ENCODE data around the gene ZNF780A. TPM values are rescaled to one million over a fixed set of nuclear protein-coding genes. Genes with fewer than 3 reads are reported as not detected.
"Not testable (repeated sequence)": the region's sequence is repeated elsewhere in the genome, so short reads cannot be mapped to it uniquely, and the experiment has no call there.

Gene ZNF780A
- total and polyA plus RNA-seq, 2 donors (not counting 1 experiment from before 2014, with no cell fraction given) = 14.7 to 17.3 TPM

GRCh38 chr19:40129425-40129824 lies 38.7 kb upstream of the ZNF780A start:
- no peak overlapping the region for H2AFZ ChIP-seq (ENCODE audit: low read length)
- H3K9ac ChIP-seq (ENCODE audit: insufficient read depth, low read length) = no peak overlapping the region
- TF ChIP-seq EZH2 (IDR thresholded peaks at IDR 0.05; ENCODE audit: low read length, missing control alignments) = no peak
- no peak for TF ChIP-seq CTCF (conservative IDR thresholded peaks at IDR 0.05 in 1 of 2, IDR thresholded peaks at IDR 0.05 in 1 of 2; ENCODE audit: low read depth in 1 of 2, low read length in 2 of 2)
- no peaks in the 10 kb centered on the region for H3K9me3 ChIP-seq (ENCODE audit: control insufficient read depth, insufficient read depth, low read depth, low read length)
- no peak for DNase-seq (ENCODE audit: low read depth in 2 of 2)
- no peaks in the 10 kb centered on the region for H3K27me3 ChIP-seq (ENCODE audit: control insufficient read depth, insufficient read depth, low read length)
- no peaks in the 10 kb centered on the region for H3K36me3 ChIP-seq (ENCODE audit: control insufficient read depth, insufficient read depth, low read length)
- no peak overlapping the region for H3K4me3 ChIP-seq (replicated peaks in 1 of 4; ENCODE audit: control extremely low read depth in 1 of 4, insufficient read depth in 1 of 4, low read depth in 3 of 4, low read length in 4 of 4)
- H3K4me1 ChIP-seq (ENCODE audit: control insufficient read depth, extremely low read depth, insufficient read depth, low read length) = no peaks in the 10 kb centered on the region
- H4K20me1 ChIP-seq (ENCODE audit: control insufficient read depth, extremely low read depth, insufficient read depth, low read length) = no peaks in the 10 kb centered on the region
- no peak overlapping the region for H3K4me2 ChIP-seq (ENCODE audit: extremely low read depth, insufficient read depth, low read length)
- H3K79me2 ChIP-seq (ENCODE audit: control insufficient read depth, insufficient read depth, low read length) = no peaks in the 10 kb centered on the region
- H3K27ac ChIP-seq (ENCODE audit: insufficient read depth, low read length) = no peak overlapping the region

- Histone ChIP-seq H3K4me1 (ENCODE audit: control insufficient read depth, extremely low read depth, insufficient read depth, low read length) (no peaks in the 10 kb centered on the region), H3K4me2 (ENCODE audit: extremely low read depth, insufficient read depth, low read length) (no peak overlapping the region), H3K79me2 (ENCODE audit: control insufficient read depth, insufficient read depth, low read length) (no peaks in the 10 kb centered on the region), H3K4me3 (replicated peaks in 1 of 4; ENCODE audit: control extremely low read depth in 1 of 4, insufficient read depth in 1 of 4, low read depth in 3 of 4, low read length in 4 of 4) (no peak overlapping the region), H3K27me3 (ENCODE audit: control insufficient read depth, insufficient read depth, low read length) (no peaks in the 10 kb centered on the region), H3K36me3 (ENCODE audit: control insufficient read depth, insufficient read depth, low read length) (no peaks in the 10 kb centered on the region), H3K9ac (ENCODE audit: insufficient read depth, low read length) (no peak overlapping the region), H4K20me1 (ENCODE audit: control insufficient read depth, extremely low read depth, insufficient read depth, low read length) (no peaks in the 10 kb centered on the region), H3K9me3 (ENCODE audit: control insufficient read depth, insufficient read depth, low read depth, low read length) (no peaks in the 10 kb centered on the region), H2AFZ (ENCODE audit: low read length) (no peak overlapping the region), H3K27ac (ENCODE audit: insufficient read depth, low read length) (no peak overlapping the region)
- no peak for TF ChIP-seq CTCF (conservative IDR thresholded peaks at IDR 0.05 in 1 of 2, IDR thresholded peaks at IDR 0.05 in 1 of 2; ENCODE audit: low read depth in 1 of 2, low read length in 2 of 2)
- no peak for DNase-seq (ENCODE audit: low read depth in 2 of 2)
These were observed 38.2 kb upstream of the ZNF780A start for GRCh38 chr19:40128991-40129390.

- Histone ChIP-seq H3K27ac (ENCODE audit: insufficient read depth, low read length) (no peak overlapping the region), H3K4me2 (ENCODE audit: extremely low read depth, insufficient read depth, low read length) (no peak overlapping the region), H2AFZ (ENCODE audit: low read length) (no peak overlapping the region), H3K79me2 (ENCODE audit: control insufficient read depth, insufficient read depth, low read length) (no peaks in the 10 kb centered on the region), H3K27me3 (ENCODE audit: control insufficient read depth, insufficient read depth, low read length) (no peaks in the 10 kb centered on the region), H3K4me1 (ENCODE audit: control insufficient read depth, extremely low read depth, insufficient read depth, low read length) (no peaks in the 10 kb centered on the region), H3K4me3 (replicated peaks in 1 of 4; ENCODE audit: control extremely low read depth in 1 of 4, insufficient read depth in 1 of 4, low read depth in 3 of 4, low read length in 4 of 4) (no peak overlapping the region), H3K9ac (ENCODE audit: insufficient read depth, low read length) (no peak overlapping the region), H3K9me3 (ENCODE audit: control insufficient read depth, insufficient read depth, low read depth, low read length) (no peaks in the 10 kb centered on the region), H4K20me1 (ENCODE audit: control insufficient read depth, extremely low read depth, insufficient read depth, low read length) (no peaks in the 10 kb centered on the region), H3K36me3 (ENCODE audit: control insufficient read depth, insufficient read depth, low read length) (no peaks in the 10 kb centered on the region)
- TF ChIP-seq CTCF (conservative IDR thresholded peaks at IDR 0.05 in 1 of 2, IDR thresholded peaks at IDR 0.05 in 1 of 2; ENCODE audit: low read depth in 1 of 2, low read length in 2 of 2) (no peak), EZH2 (IDR thresholded peaks at IDR 0.05; ENCODE audit: low read length, missing control alignments) (no peak)
- DNase-seq (ENCODE audit: low read depth in 2 of 2) = no peak
These were observed 28.6 kb upstream of the ZNF780A start for GRCh38 chr19:40119380-40119779.

GRCh38 chr19:40118638-40119037 lies 27.9 kb upstream of the ZNF780A start:
- H3K36me3 ChIP-seq (ENCODE audit: control insufficient read depth, insufficient read depth, low read length); H3K9ac ChIP-seq (ENCODE audit: insufficient read depth, low read length); H2AFZ ChIP-seq (ENCODE audit: low read length); H3K27me3 ChIP-seq (ENCODE audit: control insufficient read depth, insufficient read depth, low read length); H3K4me2 ChIP-seq (ENCODE audit: extremely low read depth, insufficient read depth, low read length); H3K27ac ChIP-seq (ENCODE audit: insufficient read depth, low read length); H3K4me3 ChIP-seq (replicated peaks in 1 of 4; ENCODE audit: control extremely low read depth in 1 of 4, insufficient read depth in 1 of 4, low read depth in 3 of 4, low read length in 4 of 4); H3K79me2 ChIP-seq (ENCODE audit: control insufficient read depth, insufficient read depth, low read length); H4K20me1 ChIP-seq (ENCODE audit: control insufficient read depth, extremely low read depth, insufficient read depth, low read length); H3K4me1 ChIP-seq (ENCODE audit: control insufficient read depth, extremely low read depth, insufficient read depth, low read length); H3K9me3 ChIP-seq (ENCODE audit: control insufficient read depth, insufficient read depth, low read depth, low read length); DNase-seq (ENCODE audit: low read depth in 2 of 2): not testable (repeated sequence)
